Measurements from ENCODE around the gene ABCA2. TPM values are rescaled to one million over a fixed set of nuclear protein-coding genes. Genes with fewer than 3 reads are reported as not detected.

Gene ABCA2
- total and polyA plus RNA-seq, 9 of the 15 experiments (the other 6 are each of a cell fraction or from before 2014, with no cell fraction given): 0.69 to 16.3 (median 6.1) TPM; not detected in 2

- peak; percentile 51; the same call in 1 of the 2 replicates for TF ChIP-seq SAFB (IDR thresholded peaks at IDR 0.05; ENCODE audit: borderline replicate concordance, low read depth, low read length)
- no peak for TF ChIP-seq ZFP36 (IDR thresholded peaks at IDR 0.05; ENCODE audit: low read depth, low read length, partially characterized antibody)
- 0 out of 2 replicates have a peak, but pooled peaks have one; percentile 17 for TF ChIP-seq ATF7 (IDR thresholded peaks at IDR 0.05)
- peak; percentile 61 for TF ChIP-seq ZBTB7A (IDR thresholded peaks at IDR 0.05; ENCODE audit: borderline replicate concordance, control insufficient read depth, low read depth, low read length)
- peak; percentile 0; the same call in 1 of the 2 replicates for TF ChIP-seq VEZF1 (CRISPR knock-in tag; IDR thresholded peaks at IDR 0.05)
- TF ChIP-seq SMC3 (conservative IDR thresholded peaks at IDR 0.05; ENCODE audit: insufficient read depth, low read depth, low read length): no peak
- TF ChIP-seq NRF1 (conservative IDR thresholded peaks at IDR 0.05 in 1 of 2, IDR thresholded peaks at IDR 0.05 in 1 of 2): peak; percentile 42 to 51; a peak in 2 of 4 replicates
- peak; percentile 27 for TF ChIP-seq HMGN3 (IDR thresholded peaks at IDR 0.05; ENCODE audit: borderline replicate concordance, extremely low read depth, insufficient read length, low read depth, low read length)
- no peak for TF ChIP-seq SIX5 (IDR thresholded peaks at IDR 0.05; ENCODE audit: borderline replicate concordance in 1 of 2, insufficient read depth in 1 of 2, low read depth in 1 of 2, low read length in 2 of 2)
- TF ChIP-seq, protein P1, sequence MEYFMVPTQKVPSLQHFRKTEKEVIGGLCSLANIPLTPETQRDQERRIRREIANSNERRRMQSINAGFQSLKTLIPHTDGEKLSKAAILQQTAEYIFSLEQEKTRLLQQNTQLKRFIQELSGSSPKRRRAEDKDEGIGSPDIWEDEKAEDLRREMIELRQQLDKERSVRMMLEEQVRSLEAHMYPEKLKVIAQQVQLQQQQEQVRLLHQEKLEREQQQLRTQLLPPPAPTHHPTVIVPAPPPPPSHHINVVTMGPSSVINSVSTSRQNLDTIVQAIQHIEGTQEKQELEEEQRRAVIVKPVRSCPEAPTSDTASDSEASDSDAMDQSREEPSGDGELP (CRISPR knock-in tag; IDR thresholded peaks at IDR 0.05; ENCODE audit: borderline replicate concordance): peak; percentile 99
- TF ChIP-seq, protein P2, sequence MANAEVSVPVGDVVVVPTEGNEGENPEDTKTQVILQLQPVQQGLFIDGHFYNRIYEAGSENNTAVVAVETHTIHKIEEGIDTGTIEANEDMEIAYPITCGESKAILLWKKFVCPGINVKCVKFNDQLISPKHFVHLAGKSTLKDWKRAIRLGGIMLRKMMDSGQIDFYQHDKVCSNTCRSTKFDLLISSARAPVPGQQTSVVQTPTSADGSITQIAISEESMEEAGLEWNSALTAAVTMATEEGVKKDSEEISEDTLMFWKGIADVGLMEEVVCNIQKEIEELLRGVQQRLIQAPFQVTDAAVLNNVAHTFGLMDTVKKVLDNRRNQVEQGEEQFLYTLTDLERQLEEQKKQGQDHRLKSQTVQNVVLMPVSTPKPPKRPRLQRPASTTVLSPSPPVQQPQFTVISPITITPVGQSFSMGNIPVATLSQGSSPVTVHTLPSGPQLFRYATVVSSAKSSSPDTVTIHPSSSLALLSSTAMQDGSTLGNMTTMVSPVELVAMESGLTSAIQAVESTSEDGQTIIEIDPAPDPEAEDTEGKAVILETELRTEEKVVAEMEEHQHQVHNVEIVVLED (CRISPR knock-in tag; IDR thresholded peaks at IDR 0.05): no peak
- TF ChIP-seq POLR2G (IDR thresholded peaks at IDR 0.05; ENCODE audit: low read depth, low read length): peak; percentile 75
- 0 out of 2 replicates have a peak, but pooled peaks have one; percentile 16 for TF ChIP-seq HBP1 (CRISPR knock-in tag; IDR thresholded peaks at IDR 0.05)
- TF ChIP-seq SPI1 (IDR thresholded peaks at IDR 0.05; ENCODE audit: borderline replicate concordance, low read depth, low read length): peak; percentile 33; the same call in 1 of the 2 replicates
- TF ChIP-seq, protein P3, sequence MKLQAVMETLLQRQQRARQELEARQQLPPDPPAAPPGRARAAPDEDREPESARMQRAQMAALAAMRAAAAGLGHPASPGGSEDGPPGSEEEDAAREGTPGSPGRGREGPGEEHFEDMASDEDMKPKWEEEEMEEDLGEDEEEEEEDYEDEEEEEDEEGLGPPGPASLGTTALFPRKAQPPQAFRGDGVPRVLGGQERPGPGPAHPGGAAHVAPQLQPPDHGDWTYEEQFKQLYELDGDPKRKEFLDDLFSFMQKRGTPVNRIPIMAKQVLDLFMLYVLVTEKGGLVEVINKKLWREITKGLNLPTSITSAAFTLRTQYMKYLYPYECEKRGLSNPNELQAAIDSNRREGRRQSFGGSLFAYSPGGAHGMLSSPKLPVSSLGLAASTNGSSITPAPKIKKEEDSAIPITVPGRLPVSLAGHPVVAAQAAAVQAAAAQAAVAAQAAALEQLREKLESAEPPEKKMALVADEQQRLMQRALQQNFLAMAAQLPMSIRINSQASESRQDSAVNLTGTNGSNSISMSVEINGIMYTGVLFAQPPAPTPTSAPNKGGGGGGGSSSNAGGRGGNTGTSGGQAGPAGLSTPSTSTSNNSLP (IDR thresholded peaks at IDR 0.05; ENCODE audit: borderline replicate concordance, low read depth, low read length): no peak
- no peak for TF ChIP-seq MXI1 (IDR thresholded peaks at IDR 0.05; ENCODE audit: low read depth, low read length)
- peak in 1 of 2 experiments; percentile 28; a peak in 1 of 4 replicates for TF ChIP-seq HDAC1 (IDR thresholded peaks at IDR 0.05)
Measured at GRCh38 chr9:136996361-136997292, 31.4 kb downstream of the ABCA2 start, which contains the start of gene CLIC3 (continued).
